NCI-H1105 treated with DMSO at 0.1 percent for 48 hours (cell line): ENCODE data around the gene SLC22A13.
"Not testable (repeated sequence)": the region's sequence is repeated elsewhere in the genome, so short reads cannot be mapped to it uniquely, and the experiment has no call there.

Experiments
- DNase-seq: peaks from one replicate; lab custom pipeline; 2025; lab: John Stamatoyannopoulos, UW

SLC22A13 gene

GRCh38 chr3:38264779-38265178, 833 bp upstream of the SLC22A13 start:
- DNase-seq = no peak

GRCh38 chr3:38266810-38267209, 1.2 kb downstream of the SLC22A13 start:
- DNase-seq = no peak

GRCh38 chr3:38267662-38268061, 2.0 kb downstream of the SLC22A13 start:
- no peak for DNase-seq

DNA sequence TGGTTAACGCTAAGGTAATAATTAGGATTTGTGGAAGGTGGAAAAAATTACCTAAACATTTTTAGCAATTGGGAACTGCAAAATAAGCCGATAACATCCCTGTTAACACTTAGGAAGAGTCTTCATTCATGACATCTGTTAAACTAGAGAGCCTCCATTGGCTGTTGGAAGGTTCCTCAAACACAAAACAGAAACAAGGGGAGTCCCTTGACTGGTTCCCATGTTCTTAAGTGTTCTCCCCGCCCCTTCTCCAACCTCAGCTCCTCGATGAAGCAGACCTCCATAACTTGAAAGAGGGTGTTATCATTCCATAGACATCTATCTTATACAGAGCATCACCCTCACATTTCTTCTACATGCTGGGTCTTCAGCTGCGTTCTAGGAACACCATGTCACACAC, 2.5 kb downstream of the SLC22A13 start:
- no peak for DNase-seq

DNA sequence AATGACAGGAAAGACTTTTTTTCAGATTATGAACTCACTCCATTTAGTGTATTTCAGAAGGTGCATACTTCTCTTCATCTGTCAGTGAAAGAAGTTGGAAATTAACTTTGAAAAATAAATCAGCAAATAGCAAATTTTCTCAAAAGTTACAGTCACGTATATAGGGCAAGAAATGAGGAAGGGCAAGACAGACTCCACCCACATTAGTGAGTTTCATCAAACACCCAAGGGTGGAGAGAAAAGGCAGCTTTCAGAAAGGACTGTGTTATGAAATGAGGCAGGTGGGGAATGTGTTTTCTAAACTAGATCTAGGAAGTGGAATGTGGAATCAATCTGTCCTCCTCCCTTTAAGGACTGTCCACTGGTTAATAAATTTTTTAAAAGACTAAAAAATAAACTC, 2.9 kb downstream of the SLC22A13 start:
- DNase-seq = no peak

- DNase-seq = no peak
Observed at GRCh38 chr3:38270606-38271005, 5.0 kb downstream of the SLC22A13 start.

DNA sequence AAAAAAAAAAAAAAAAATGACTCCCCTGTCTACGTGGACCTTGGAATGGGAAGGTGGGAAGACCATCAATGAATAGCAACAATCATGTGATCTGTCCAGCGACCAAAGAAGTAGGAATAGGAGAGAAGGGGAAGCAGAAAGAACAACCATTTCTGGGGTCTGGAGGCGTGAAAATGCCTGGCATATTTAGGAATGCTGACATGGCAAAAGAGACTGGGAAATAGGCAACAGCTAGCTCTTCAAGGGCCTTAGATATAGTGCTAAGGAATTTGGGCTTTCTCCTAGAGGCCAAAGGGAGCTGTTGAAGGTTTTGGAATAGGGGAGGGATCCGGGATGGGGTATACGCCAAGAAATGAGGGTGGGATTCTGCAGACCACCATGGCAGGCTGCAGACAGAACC, 5.9 kb downstream of the SLC22A13 start:
- no peak for DNase-seq

DNA sequence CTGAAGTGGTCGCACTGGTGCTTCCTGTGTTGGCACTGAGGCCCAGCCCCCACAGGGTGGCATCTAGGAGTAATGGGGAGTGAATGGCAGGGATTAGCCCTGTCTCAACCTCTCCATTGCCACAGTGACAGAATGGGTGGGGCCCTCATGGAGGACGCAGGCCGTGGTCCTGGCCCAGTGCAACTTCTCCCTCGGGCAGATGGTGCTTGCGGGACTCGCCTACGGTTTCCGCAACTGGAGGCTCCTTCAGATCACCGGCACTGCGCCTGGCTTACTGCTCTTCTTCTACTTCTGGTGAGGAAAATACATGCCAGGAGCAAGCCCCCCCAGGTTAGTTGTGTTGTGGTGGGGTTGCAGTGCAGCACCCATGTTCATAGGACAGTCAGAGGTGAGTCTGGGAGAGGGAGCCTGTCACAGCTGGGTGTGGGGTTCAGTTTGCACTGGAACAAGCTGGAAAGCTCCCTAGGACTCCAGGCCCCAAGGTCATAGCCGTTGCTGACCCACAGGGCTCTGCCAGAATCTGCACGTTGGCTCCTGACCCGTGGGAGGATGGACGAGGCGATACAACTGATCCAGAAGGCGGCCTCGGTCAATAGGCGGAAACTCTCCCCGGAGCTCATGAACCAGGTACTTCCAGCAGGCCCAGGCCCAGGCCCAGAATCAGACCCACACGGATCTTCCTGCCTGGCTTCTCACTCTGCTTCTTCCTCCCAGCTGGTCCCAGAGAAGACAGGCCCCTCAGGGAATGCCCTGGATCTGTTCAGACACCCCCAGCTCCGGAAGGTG, 9.4 kb downstream of the SLC22A13 start:
- no peak for DNase-seq

DNA sequence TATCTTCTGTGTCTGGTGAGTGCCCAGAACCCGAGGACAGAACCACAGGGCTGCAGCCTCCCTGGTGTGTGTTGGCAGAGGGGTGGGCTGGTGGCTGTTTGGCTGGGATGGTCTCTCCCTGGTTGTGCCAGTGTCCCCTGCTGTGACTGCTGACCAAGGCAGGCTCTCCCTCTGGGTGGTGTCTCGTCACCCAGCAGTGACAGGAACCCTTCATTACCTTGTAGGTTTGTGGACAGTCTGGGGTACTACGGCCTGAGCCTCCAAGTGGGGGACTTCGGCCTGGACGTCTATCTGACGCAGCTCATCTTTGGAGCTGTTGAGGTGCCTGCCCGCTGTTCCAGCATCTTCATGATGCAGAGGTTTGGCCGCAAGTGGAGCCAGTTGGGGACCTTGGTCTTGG, 10.0 kb downstream of the SLC22A13 start:
- no peak for DNase-seq

DNA sequence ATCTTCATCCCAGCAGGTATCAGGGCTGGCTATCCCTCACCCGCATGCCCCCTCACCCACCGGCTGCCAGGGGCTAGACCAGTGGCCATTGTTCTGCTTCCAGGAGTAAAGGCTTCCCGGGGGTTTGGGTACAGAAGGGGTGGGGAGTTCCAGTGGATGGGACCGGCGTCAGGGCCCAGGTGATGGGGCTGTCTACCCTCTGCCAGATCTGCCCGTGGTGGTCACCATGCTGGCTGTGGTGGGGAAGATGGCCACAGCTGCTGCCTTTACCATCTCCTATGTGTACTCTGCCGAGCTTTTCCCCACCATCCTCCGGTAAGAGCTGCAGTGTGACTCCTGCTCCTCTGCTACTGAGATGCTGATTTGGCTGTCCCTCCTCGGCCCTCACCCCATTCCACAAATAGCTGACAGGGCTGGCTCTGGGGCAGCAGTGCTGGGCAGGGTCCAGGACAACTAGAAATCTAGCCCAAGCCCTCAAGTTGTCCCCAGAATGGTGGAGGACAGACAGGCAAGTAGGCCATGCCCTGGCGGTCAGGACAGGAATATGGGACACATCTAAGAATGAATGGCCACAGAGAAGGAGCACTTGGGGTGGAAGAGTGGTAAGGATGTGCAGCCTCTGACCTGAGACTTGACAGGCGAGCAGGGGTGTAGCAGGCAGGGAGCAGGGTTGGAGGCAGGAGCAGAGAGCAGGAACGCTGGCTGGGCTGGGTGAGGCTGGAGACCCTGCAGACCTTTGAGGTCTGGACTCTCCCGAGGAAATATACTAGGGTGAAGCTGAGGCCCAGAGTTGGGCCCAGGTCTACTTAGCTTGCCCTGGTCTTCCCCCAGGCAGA, 10.7 kb downstream of the SLC22A13 start:
- DNase-seq = no peak

- no peak for DNase-seq
Observed at GRCh38 chr3:38276917-38277630, 11.5 kb downstream of the SLC22A13 start.

GRCh38 chr3:38278841-38279240, 13.2 kb downstream of the SLC22A13 start:
- DNase-seq = no peak

GRCh38 chr3:38281895-38282686, 16.5 kb downstream of the SLC22A13 start, which contains the start of gene SLC22A14:
Gene SLC22A14, plus strand, starts transcription at chr3:38282294. Its CDS starts 23,733 bp downstream, at chr3:38306027.
- DNase-seq = no peak

- no peak for DNase-seq
Observed at GRCh38 chr3:38283810-38284755, 18.5 kb downstream of the SLC22A13 start.

GRCh38 chr3:38284756-38285150, 19.1 kb downstream of the SLC22A13 start:
- DNase-seq = no peak

- DNase-seq = not testable (repeated sequence)
Observed at GRCh38 chr3:38289286-38290217, 23.9 kb downstream of the SLC22A13 start.

DNA sequence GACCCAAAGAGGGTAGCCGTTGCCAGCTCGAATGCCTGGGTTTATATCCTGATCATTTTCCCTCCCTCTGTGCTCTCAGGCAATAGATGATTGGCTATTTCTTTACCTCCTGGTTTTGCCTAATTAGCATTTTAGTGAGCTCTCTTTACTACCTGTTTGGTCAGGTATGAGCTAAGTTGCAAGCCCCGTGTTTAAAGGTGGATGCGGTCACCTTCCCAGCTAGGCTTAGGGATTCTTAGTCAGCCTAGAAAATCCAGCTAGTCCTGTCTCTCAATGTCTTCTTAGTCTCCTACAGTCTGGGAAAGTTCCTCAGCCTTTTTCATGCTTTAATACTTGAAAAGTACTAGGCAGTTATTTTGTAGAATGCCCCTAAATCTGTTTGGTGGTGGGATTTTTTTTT, 31.4 kb downstream of the SLC22A13 start:
- DNase-seq = not testable (repeated sequence)

- no peak for DNase-seq
Observed at GRCh38 chr3:38297537-38297936, 31.9 kb downstream of the SLC22A13 start.

DNA sequence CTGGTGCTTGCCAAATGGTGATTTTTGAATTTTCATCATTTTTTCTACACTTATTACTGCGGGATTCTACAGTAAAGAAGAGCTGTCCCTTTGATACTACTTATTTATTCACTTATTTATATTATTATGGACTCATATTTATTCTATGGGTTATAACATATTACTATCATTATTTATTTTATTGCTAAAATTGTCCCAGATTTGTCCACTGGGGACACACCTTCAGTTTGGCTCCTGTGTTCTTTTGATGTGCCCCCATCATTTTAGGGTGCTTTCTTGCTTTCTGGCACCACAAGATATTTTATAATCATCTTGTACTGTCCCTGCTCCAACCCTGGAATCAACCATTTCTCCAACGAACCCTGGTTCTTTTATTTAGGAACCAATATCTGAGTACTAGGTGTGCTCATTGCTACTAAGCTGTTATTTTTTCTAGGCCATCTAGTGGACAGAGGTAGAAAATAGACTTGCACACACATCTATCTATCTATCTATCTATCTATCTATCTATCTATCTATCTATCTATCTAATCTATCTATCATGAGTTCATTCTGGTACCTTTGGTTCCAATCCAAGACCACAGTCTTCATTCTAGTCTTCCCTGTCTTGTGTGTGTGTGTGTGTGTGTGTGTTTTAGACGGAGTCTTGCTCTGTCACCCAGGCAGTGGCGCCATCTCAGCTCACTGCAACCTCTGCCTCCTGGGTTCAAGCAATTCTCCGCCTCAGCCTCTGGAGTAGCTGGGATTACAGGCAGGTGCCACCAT, 32.5 kb downstream of the SLC22A13 start:
- DNase-seq = no peak
